ENCODE measurements around the gene MTHFD1L.

GRCh38 chr6:150999107-150999506 is 133.6 kb downstream of the MTHFD1L start:
- TF ChIP-seq POLR2A (IDR thresholded peaks at IDR 0.05) (no peak), CTCF (IDR thresholded peaks at IDR 0.05) (no peak)

All from body of pancreas (tissue), 4 donors.